Suprapubic skin (tissue), 4 donors: ENCODE results near the gene TRIM29. TPM values are rescaled to one million over a fixed set of nuclear protein-coding genes. Genes with fewer than 3 reads are reported as not detected.
A peak's percentile ranks its signal among the peaks of the same experiment; 100 is the strongest.

Experiments
- DNase-seq, 2 donors: peaks; one replicate each; pipeline ENCODE4 v3.0.0-alpha.2; 2019; ENCODE audit warnings: low spot score in 2 of 2
- H3K27ac ChIP-seq: fragments of 200-600 bp; sonication (generic); one replicate; pipeline ENCODE4 v1.5.1; 2019
- H3K27me3 ChIP-seq: fragments of 200-600 bp; sonication (generic); one replicate; pipeline ENCODE4 v1.5.1; 2019
- H3K36me3 ChIP-seq: fragments of 200-600 bp; sonication (generic); one replicate; pipeline ENCODE4 v1.5.1; 2019
- H3K4me1 ChIP-seq: fragments of 200-600 bp; sonication (generic); one replicate; pipeline ENCODE4 v1.5.1; 2019
- H3K4me3 ChIP-seq: fragments of 200-600 bp; sonication (generic); one replicate; pipeline ENCODE4 v1.5.1; 2019; ENCODE audit warnings: mild to moderate bottlenecking
- H3K9me3 ChIP-seq: fragments of 200-600 bp; sonication (generic); one replicate; pipeline ENCODE4 v1.5.1; 2019
- EP300 ChIP-seq: sonication (generic); formaldehyde crosslinking; IDR thresholded peaks from one replicate; pipeline ENCODE4 v1.6.1; 2017; ENCODE audit warnings: antibody characterized with exemption
- POLR2A ChIP-seq, 2 donors: fragments of 450-650 bp; IDR thresholded peaks; one replicate each; pipeline ENCODE4 v1.6.1; 2017; ENCODE audit warnings: antibody characterized with exemption in 2 of 2, mild to moderate bottlenecking in 2 of 2, moderate library complexity in 2 of 2
- POLR2AphosphoS5 ChIP-seq, 3 donors: sonication (generic); formaldehyde crosslinking; IDR thresholded peaks; one replicate each; pipeline ENCODE4 v1.6.1; 2017; ENCODE audit warnings: antibody characterized with exemption in 3 of 3
- WGBS: methylation state at CpG from one replicate; pipeline ENCODE4 v1.1.5; 2018; 5-methylcytosine and 5-hydroxymethylcytosine counted together
- total RNA-seq, 4 donors: library from RNA; depleted of rRNA; stranded (reverse); fragments of >200 nt; gene quantifications; one replicate each; pipeline ENCODE4 v1.1.0, GENCODE V29; 2016
- TF ChIP-seq, protein P1 (sequence below), 2 donors: fragments of 200-600 bp in 1 of 2; fragments of 450-650 bp in 1 of 2; sonication (generic) in 1 of 2; IDR thresholded peaks; one replicate each; pipeline ENCODE4 v1.5.1; 2016 to 2019; ENCODE audit warnings: antibody characterized with exemption in 2 of 2, mild to moderate bottlenecking in 1 of 2, moderate library complexity in 1 of 2

The TRIM29 gene
- total RNA-seq, 4 donors from 2014 or later = 1,248 to 1,527 (median 1,455) TPM

DNA sequence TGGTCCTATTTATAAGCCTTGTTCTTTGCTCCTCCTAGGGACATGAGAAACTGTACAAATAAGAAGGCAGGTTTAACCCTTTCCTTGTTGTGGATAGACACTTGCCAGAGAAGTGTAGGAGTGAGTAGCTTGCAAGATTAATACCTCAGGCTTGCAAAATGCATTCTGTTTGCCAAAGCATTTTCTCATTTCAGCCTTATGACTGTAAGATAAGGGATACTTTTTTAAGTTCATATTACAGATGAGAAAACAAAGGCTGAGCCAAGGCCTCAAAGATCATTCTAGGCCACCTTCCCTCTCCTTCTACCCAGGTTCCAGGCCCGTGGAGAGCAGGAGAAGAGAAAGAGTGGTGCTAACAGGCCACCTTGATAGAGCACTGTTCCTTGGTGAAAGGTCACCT is 46.8 kb downstream of the TRIM29 start:
- TF ChIP-seq POLR2A (IDR thresholded peaks at IDR 0.05) (no peak), POLR2AphosphoS5 (IDR thresholded peaks at IDR 0.05) (no peak), EP300 (no peak)
- TF ChIP-seq, protein P1, sequence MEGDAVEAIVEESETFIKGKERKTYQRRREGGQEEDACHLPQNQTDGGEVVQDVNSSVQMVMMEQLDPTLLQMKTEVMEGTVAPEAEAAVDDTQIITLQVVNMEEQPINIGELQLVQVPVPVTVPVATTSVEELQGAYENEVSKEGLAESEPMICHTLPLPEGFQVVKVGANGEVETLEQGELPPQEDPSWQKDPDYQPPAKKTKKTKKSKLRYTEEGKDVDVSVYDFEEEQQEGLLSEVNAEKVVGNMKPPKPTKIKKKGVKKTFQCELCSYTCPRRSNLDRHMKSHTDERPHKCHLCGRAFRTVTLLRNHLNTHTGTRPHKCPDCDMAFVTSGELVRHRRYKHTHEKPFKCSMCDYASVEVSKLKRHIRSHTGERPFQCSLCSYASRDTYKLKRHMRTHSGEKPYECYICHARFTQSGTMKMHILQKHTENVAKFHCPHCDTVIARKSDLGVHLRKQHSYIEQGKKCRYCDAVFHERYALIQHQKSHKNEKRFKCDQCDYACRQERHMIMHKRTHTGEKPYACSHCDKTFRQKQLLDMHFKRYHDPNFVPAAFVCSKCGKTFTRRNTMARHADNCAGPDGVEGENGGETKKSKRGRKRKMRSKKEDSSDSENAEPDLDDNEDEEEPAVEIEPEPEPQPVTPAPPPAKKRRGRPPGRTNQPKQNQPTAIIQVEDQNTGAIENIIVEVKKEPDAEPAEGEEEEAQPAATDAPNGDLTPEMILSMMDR (IDR thresholded peaks at IDR 0.05) = no peak

DNA sequence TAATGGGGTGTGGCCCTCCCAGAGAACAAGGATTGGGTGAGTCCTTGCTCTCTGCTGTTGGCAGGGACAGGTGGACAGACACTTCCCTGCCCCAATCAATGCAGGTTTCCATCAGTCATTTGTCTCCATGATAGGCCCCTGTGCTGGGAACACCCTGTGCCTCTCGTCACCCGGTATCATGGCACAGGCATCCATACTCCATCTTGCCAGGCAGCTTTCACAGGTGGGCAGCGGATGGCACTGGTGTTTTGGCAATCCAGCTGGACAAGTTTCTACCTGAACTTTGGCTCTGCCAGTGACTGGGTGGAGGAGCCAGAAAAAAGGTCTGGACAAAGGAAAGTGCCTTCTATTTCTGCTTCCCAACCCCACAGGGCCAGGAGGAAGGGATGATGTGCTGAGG is 47.5 kb downstream of the TRIM29 start:
- Histone ChIP-seq H3K9me3 (no peaks in the 10 kb centered on the region), H3K27me3 (no peaks in the 10 kb centered on the region), H3K4me3 (no peak overlapping the region), H3K4me1 (peaks cover 14% of the 10 kb centered on the region), H3K27ac (peak overlapping the region; percentile 54), H3K36me3 (no peaks in the 10 kb centered on the region)
- TF ChIP-seq EP300 (no peak), POLR2AphosphoS5 (IDR thresholded peaks at IDR 0.05) (no peak), POLR2A (IDR thresholded peaks at IDR 0.05) (no peak)
- TF ChIP-seq, protein P1 (IDR thresholded peaks at IDR 0.05) = no peak
- DNase-seq = no peak
- WGBS = 47% methylated on average over 3 of the region's 3 CpGs

More for the DNA sequence above, 46.8 kb downstream of the TRIM29 start:
- Histone ChIP-seq H3K4me1 (peaks cover 14% of the 10 kb centered on the region), H3K4me3 (no peak overlapping the region), H3K27me3 (no peaks in the 10 kb centered on the region), H3K9me3 (no peaks in the 10 kb centered on the region), H3K27ac (peak overlapping the region; percentile 54), H3K36me3 (no peaks in the 10 kb centered on the region)
- DNase-seq = no peak
- 71% methylated on average over 1 of the region's 1 CpG for whole genome bisulfite sequencing

DNA sequence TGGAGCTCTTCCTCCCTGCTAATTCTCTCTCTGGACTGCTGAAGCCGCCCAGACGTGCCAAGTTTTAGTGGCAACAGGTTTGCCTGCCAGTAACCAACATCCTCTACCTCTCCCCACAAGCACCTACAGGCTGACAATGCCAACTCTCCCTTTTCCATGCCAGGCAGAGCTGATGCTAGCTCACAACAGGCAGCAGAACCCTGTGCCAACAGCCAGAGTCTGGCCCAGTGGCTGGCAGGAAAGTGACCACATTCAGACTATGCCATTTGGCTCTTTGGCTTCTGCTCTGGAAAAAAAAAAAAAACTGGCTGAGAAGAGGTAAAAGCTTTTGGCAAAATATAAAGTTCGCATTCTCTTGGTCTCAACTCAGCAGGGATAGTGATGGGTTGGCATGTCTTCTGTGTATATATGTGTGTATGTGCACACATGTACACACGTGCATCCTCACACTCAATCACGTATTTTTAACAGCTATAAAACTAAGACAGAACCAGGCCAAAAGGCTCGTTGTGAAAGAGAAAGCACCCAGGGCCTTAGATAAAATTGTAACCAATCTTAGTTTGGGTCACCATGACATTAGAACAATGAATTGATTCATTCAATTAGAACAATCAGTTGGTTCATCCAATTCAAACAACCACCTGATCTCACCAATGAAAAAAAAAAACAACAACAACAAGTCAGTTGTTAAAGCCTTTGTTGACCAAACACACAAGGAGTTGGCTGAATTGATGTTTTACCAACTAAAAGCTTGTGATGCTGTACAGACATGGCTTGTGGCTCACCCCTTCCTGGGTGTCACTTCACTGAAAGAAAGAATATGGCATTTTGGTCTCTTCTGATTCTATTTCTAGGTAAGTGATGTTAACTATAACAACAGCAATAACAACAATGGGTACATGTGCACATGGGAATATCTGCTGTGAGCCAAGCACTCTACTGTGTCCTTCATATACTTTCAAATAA is 48.6 kb downstream of the TRIM29 start:
- peak overlapping the region; percentile 68 for H3K27ac ChIP-seq
- no peak for DNase-seq
- 55% methylated on average over 6 of the region's 6 CpGs for WGBS
- TF ChIP-seq POLR2A (IDR thresholded peaks at IDR 0.05) (no peak), EP300 (no peak), POLR2AphosphoS5 (IDR thresholded peaks at IDR 0.05) (no peak)
- TF ChIP-seq, protein P1 (IDR thresholded peaks at IDR 0.05) = no peak
- H3K27me3 ChIP-seq = no peaks in the 10 kb centered on the region
- no peaks in the 10 kb centered on the region for H3K36me3 ChIP-seq
- H3K9me3 ChIP-seq = no peaks in the 10 kb centered on the region
- H3K4me3 ChIP-seq = no peak overlapping the region
- peaks cover 14% of the 10 kb centered on the region for H3K4me1 ChIP-seq

DNA sequence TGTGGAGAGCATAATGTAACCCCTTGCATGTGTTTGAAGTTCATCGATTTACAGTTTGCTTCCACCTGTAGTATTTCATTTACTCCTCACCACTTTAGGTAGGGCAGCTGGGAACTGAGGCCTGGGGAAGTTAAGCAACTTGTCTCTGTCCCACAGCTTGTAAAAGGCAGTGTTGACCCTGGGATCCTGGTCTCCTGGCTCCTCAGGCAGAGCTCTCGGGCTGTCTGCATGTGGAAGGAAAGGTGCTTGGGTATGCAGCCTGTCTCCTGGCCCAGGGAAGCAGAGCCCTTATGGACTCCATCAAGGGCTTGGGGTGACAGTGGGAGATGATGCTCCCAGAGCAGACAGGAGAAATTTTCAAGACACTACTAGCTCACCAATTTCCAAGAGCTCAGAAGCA is 49.9 kb downstream of the TRIM29 start:
- DNase-seq = no peak
- Histone ChIP-seq H3K4me3 (no peak overlapping the region), H3K9me3 (no peaks in the 10 kb centered on the region), H3K36me3 (no peaks in the 10 kb centered on the region), H3K4me1 (peaks cover 14% of the 10 kb centered on the region), H3K27ac (no peak overlapping the region), H3K27me3 (no peaks in the 10 kb centered on the region)
- WGBS = 66% methylated on average over 2 of the region's 2 CpGs
- TF ChIP-seq POLR2A (IDR thresholded peaks at IDR 0.05) = no peak
- TF ChIP-seq, protein P1 (IDR thresholded peaks at IDR 0.05) = no peak
- no peak for TF ChIP-seq EP300
- no peak for TF ChIP-seq POLR2AphosphoS5 (IDR thresholded peaks at IDR 0.05)

DNA sequence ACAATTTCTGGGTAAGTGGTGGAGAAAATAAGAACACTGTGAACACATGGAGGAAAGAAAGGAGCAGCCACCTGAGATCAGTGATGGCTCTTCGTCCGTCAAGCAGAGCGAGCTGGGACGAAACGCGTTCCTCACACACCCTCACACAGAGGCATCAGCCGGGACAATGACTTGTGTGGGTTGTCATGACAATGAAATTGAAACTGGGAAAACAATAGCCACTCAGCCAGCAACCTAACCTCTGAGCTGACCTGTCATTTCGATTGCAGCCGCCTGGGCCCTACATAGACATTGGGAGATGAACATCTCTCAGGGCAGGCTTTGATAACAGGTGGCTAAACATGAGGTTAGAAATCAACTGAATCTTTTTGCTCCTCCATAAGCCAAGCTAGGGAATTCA is 51.3 kb downstream of the TRIM29 start:
- no peak for TF ChIP-seq POLR2AphosphoS5 (IDR thresholded peaks at IDR 0.05)
- TF ChIP-seq POLR2A (IDR thresholded peaks at IDR 0.05) = no peak
- no peak for TF ChIP-seq EP300
- TF ChIP-seq, protein P1 (IDR thresholded peaks at IDR 0.05) = no peak

More for the DNA sequence above, 51.3 kb downstream of the TRIM29 start:
- WGBS = 87% methylated on average over 9 of the region's 9 CpGs
- no peak for DNase-seq
- Histone ChIP-seq H3K4me3 (no peak overlapping the region), H3K36me3 (no peaks in the 10 kb centered on the region), H3K27ac (no peak overlapping the region), H3K9me3 (no peaks in the 10 kb centered on the region), H3K27me3 (no peaks in the 10 kb centered on the region), H3K4me1 (peaks cover 14% of the 10 kb centered on the region)
